NK-92 (cell line): ENCODE measurements around the gene STRA8.
"Not testable (repeated sequence)": the region's sequence is repeated elsewhere in the genome, so short reads cannot be mapped to it uniquely, and the experiment has no call there.

Experiments used
- DNase-seq: peaks from one replicate; lab custom pipeline; 2025; ENCODE audit not compliant: unreplicated experiment; lab: John Stamatoyannopoulos, UW

The STRA8 gene

GRCh38 chr7:135204341-135204749 is 29.3 kb upstream of the STRA8 start:
- DNase-seq: no peak

DNA sequence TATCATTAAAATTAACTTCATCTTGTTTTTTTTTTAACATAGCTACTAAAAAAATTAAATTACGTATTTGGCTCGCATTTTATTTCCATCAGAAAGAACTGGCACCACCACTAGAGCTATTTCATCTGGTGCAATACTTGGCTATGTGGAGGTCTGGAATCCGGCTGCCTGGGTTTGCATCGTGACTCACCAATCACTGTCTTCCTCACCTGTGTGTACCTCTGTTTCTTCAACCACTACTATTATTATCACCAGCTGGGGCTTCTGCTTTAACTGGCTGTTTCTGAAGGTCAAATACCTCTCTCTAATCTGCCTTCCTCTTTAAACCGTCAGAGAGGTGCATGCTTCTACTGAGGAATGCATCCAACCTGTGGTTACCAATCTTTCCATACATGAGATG is 28.8 kb upstream of the STRA8 start:
- no peak for DNase-seq

DNA sequence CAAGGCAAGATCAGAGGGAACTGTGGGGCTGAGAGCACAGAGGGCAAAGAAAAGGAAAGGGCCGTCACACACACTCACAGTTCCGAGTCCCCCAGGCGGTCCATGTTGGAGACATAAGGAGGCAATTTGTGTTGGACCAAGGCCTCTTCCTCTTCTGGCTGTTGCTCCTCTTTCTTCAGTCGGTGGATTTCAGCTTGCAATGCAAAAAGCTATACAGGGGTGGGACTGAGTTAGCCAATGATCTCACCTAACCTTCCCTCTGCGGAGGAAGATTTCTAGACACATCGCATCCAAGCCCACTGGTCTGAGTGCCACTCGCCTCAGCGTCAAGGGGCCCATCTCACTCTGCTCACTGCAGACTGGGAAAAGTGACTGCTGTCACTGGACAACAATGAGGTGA is 27.8 kb upstream of the STRA8 start:
- DNase-seq: no peak

GRCh38 chr7:135206941-135207391 is 26.7 kb upstream of the STRA8 start:
- no peak for DNase-seq

GRCh38 chr7:135207406-135208101 is 26.1 kb upstream of the STRA8 start:
- no peak for DNase-seq

DNA sequence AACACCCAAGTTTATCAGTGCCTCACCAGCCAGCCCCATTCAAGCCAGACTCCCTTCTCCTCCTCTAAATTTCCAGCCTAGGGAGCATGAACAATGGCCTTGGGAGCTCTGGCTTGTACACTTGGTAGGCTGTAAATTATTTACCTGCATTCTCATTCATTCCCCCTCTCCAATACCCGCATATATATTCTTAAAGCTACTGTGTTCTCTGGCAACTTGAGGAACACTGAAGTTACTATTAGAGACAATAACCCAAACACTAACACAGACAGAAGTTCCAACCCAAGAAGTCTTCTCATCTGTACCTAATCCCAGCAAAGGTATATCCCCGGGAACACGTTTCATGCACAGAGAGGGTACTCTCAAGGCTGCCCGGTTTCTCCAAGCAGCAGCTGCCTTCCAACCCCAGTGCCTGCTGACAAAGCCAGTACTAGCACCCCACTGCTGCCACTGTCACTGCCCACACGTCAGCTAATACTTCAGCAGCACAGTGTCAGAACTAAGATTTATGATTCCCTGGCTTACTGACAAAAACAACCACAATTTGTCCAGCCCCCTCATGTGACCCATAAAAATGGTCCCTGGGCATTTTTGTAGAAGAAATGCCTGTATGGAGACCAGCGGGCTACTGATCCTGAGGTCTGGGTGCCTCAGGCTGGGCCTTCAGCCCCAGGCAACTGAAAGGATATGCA is 25.4 kb upstream of the STRA8 start:
- no peak for DNase-seq

- no peak for DNase-seq
Measured at GRCh38 chr7:135209225-135209834, 24.3 kb upstream of the STRA8 start.

GRCh38 chr7:135210888-135211178 is 22.8 kb upstream of the STRA8 start:
- DNase-seq: no peak

- DNase-seq: peak; percentile 78
Measured at GRCh38 chr7:135211179-135211945, 22.3 kb upstream of the STRA8 start, which contains the start of gene WDR91. Gene WDR91, minus strand, starts transcription at chr7:135211526. Its CDS starts 24 bp downstream, at chr7:135211502.

- not testable (repeated sequence) for DNase-seq
Measured at GRCh38 chr7:135211946-135212685, 21.5 kb upstream of the STRA8 start.

DNA sequence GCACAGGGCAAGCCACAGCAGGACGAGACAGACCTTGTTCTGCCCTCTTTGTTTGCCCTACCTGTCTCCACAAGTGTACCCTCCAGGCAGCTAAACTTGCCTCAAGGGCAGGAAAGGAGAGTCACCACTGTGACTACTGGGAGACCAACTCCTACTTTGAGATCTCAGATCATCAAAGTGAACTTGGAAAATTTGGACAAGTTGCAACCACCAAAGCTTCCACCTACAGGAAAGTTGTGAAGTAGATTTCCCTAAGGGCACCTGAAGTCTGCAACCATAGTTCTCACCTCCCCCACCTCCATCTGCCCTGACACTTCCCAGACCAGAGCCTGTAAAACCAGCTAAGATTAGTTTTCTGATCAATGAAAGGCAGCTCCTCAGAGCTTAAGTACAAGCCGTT is 19.8 kb upstream of the STRA8 start:
- no peak for DNase-seq

- no peak for DNase-seq
Measured at GRCh38 chr7:135215180-135215579, 18.5 kb upstream of the STRA8 start.

DNA sequence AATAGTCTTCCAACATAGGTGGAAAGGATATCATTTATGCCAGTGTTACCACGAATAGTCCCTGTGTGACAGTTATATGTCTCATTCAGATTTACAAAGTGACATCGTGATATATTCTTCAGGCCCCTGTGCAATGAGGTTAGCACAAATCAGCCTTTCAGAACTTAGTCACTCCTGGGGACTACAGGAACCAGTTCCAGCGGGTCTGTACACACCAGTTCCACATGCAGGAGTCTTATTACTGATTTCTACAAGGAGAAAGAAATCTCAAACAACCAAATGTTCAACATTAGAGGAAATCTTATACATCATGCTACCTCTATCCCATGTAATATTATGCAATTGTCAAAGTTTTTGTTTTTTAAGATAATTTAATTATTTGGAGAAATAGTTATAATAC is 17.9 kb upstream of the STRA8 start:
- no peak for DNase-seq

- DNase-seq: no peak
Measured at GRCh38 chr7:135217645-135218509, 15.8 kb upstream of the STRA8 start.

GRCh38 chr7:135224027-135224426 is 9.6 kb upstream of the STRA8 start:
- no peak for DNase-seq

DNA sequence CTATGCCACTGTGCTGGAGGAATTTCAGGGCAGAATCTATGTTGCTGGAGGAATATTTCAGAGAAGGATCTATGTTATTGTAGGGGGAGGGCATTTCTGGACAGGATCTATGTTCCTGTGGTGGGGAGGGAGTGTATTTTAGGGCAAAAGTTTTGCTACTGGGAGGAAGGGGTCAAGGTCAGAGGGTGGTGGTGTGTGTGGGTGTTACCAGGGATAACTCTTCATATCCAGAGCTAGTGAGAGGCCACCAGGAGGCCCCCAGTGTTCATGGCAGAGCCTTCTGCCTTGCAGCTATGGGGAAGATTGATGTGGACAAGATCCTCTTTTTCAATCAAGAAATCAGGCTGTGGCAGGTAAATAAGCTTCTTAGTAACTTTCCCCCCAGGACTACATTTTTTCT is 2.0 kb upstream of the STRA8 start:
- DNase-seq: no peak

GRCh38 chr7:135232087-135232486 is 1.6 kb upstream of the STRA8 start:
- no peak for DNase-seq

- no peak for DNase-seq
Measured at GRCh38 chr7:135232720-135233119, 918 bp upstream of the STRA8 start.

DNA sequence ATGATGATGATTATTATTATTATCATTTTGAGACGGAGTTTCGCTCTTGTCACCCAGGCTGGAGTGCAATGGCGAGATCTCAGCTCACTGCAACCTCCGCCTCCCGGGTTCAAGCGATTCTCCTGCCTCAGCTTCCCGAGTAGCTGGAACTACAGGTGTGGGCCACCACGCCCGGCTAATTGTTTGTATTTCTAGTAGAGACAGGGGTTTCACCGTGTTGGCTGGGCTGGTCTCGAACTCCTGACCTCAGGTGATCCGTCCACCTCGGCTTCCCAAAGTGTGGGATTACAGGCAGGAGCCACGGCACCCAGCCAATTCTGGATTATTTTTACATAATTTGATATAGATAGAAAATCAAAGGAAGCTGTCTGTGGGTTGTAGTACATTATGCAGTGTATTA is 457 bp downstream of the STRA8 start:
- not testable (repeated sequence) for DNase-seq

GRCh38 chr7:135234727-135235126 is 1.1 kb downstream of the STRA8 start:
- no peak for DNase-seq
